Activated T-cell treated with anti-CD3 and anti-CD28 coated beads for 24 hours (primary cell): ENCODE data around the gene TTC38.
A peak's percentile ranks its signal among the peaks of the same experiment; 100 is the strongest.
"Not testable (repeated sequence)": the region's sequence is repeated elsewhere in the genome, so short reads cannot be mapped to it uniquely, and the experiment has no call there.

Source experiments
- DNase-seq: peaks from one replicate; pipeline ENCODE4 v3.0.0-alpha.2; 2020; ENCODE audit warnings: low read depth

Gene TTC38

DNA sequence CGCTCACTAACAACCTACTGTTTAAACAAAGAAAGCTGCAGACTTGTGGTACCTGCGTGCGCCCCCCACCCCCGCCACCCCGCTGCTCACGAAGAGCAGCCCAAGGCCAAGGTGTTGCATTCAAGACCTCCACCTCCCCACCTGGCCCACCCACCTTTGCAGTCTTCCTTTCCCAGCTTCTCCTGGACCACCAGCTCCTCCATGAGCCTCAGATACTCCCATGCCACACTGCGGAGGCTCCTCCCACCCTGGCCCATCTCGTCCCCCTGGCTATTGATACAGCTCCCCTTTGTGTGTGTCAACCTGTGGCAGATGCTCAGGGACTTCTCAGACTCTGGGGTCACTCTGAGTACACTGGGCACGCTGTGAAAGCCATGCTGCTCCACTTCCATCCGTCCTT, 21.6 kb upstream of the TTC38 start:
- no peak for DNase-seq

DNA sequence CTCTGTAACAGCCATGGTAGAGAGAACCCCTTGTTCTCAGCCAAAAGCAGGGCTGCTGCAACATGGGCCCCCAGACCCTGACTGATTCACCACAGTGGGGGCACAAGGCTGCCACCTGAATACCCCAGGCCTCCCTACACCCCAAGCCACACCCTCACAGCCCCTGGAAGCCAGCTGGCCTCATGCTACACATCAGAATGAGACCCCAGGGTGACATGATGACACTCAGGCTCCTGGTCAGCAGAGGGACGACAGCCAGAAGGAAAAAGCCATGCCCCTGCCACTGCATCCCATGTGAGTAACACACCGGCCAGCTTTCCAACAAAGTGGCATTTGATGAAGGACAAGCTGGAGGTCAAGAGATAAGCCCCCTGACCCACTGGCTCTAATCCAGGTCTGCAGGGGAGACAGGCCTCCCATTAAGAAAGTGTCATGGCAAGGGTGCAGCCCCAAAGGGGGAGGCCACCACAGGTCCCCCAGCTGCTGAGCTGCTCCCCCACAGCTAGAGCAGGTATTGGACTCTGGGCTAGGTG, 20.3 kb upstream of the TTC38 start:
- DNase-seq, result no peak

DNA sequence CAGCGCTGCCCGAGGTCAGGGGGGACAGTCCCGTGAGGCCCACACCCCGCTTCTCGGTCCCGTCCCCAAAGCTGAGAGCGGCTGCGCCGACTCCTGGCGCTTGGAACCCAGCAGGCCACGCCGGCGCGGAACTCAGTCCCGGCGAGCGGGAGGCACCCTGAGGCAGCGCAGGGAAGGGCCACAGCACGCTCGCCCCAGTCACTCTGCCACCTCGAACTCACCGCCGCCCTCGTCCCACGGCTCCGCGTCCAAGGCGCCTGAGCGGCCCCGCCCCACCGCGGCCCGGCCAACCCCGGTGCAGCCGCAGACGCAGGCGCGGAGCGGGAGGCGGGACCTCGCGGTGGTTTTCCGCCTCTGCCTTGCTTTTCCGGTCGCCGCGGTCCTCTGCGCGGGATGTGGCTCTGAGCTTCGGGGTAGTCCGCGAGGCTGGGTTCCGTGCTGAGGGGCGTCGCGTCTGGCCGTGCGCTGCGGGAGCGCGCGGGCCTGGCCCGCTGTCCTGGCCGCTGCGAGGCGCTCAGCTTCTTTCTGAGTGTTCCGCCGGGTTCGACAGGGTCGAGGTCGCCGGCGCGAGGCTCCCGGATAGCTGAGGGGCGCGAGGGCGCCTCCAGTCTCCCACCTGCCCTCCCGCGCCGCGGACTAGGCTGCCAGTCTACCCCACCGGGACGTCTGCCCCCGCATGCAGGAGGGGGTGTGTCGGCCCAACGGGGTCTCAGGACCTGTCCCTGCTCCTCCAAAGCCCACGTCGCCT, 17.6 kb upstream of the TTC38 start, which contains the start of gene CDPF1:
TSS of gene CDPF1 (minus strand) at position 259 of the 748 bp plus-strand sequence. CDS start 2,009 bp downstream, outside the sequence.
- peak; percentile 87 for DNase-seq

DNA sequence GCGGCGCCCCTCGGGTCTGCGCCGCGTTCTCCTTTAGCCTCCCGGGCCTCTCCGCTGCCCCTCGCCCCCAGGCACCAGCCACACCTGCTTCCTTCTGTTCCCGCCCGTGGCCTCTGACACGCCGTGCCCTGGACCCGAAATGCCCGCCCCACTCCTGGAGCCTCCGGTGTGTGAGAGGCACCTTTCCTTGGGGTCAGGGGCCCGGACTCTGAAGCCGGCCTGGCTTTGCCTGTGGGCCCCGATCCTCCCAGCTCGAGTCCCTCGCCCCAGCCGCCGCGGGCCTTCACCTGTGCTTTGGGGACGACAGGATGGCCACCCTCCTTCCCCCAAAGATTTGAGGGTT, 17.1 kb upstream of the TTC38 start:
- DNase-seq, result no peak

DNA sequence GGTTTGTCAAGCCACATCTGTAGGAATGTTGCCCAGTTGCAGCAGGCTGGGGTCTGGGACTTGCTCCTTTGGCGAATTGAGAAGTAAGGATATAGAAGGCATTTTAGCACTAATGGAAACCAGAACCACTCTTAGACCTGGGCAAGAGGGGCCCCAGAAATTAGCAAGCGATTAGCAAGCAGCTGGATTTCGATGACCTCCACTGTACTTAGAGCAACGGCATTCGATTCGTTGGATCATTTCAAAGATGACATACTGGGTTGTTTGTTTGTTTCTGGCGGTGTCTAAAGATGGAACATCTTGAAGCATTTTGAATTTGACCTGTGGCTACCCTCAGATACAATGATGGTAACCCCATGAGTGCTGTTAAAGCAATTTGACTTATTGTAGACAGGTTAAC, 16.5 kb upstream of the TTC38 start:
- DNase-seq, result no peak

DNA sequence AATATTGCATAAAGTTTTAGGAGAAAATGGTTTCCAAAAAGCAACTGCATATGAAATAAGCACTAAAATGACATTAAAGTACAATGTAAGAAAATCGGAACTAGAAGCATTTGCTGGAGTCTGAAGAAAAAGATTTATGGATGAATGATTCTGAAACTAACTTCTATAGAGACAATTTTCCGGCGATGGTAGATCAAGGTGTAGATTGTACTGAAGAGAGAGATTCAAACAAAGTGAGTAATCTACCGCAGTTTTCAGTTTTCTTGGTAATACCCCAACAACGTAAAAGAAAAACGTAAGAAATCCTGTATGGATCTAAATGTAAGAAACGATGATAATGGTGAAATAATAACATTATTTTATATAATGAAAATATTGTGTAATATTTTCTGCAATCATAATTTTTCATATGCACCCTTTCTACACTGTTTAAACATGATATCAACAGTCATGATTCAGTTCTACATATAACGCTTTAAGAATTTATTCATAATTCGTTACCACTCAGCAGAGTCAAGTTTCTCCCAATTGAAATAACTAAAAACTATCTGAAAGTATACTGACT, 15.9 kb upstream of the TTC38 start:
- DNase-seq, result no peak

DNA sequence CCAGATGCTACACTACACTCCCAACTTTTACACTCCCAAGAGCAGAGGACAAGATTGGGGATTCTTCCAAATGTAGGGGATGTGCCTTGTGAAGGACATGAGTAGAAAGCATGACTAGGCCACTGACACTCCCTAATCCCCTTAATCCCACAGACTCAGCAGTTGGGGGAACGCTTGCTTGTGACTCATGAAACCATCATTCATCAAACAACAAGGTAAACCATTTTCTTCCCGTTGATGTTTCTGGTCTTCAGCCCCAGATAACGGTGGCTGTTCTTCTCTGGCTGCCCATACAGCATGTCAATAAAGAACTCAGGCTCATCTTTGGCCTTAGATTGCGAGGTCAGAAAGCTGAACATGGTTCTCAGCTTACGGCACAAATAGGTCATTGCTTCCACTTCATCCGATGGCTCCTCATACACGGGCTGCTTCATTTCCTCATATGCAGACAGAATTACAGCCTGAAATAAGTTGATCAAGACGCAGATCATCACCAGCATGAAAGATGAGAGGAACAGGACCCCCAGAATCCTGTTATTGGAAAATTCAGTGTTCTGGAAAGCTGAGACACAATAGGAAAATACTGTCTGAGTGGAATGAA, 11.3 kb upstream of the TTC38 start:
- no peak for DNase-seq

DNA sequence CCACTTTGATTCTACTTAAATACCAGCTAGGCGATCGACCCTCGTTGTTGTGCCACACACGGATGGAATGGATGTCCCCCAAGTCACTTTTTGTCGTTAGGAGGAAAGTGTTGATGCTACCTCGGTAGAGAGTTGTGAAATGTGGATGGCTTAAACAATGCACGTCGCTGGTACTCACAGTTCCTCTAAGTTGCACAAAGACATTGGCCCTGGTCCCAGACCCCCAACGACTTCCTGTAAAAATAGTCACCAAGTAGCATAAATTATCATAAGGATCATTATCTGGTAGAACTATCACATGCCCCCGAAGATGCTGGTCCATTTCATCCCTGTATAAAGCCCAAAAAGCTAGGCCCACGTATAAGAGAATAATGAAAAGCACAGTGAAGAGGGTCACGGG, 8.4 kb upstream of the TTC38 start:
- DNase-seq, result no peak

DNA sequence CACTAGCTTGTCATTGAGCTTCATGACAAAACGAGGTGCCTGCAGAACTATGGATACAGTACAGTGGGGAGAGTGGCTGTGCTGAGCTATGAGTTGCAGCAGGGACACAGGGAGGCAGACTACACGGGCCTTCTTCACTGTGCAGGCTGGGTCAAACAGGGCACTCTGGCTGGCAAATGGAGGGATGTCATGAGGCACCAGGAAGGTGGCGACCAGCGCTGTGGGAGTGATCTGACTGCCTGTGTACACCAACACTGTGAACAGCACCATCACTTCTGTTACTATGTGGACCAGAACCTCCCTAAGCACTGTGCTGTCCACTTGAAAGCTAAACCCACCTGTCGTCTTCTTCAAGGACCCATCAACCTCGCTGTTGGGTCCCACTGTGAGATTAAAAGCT, 7.8 kb upstream of the TTC38 start:
- DNase-seq, result no peak

DNA sequence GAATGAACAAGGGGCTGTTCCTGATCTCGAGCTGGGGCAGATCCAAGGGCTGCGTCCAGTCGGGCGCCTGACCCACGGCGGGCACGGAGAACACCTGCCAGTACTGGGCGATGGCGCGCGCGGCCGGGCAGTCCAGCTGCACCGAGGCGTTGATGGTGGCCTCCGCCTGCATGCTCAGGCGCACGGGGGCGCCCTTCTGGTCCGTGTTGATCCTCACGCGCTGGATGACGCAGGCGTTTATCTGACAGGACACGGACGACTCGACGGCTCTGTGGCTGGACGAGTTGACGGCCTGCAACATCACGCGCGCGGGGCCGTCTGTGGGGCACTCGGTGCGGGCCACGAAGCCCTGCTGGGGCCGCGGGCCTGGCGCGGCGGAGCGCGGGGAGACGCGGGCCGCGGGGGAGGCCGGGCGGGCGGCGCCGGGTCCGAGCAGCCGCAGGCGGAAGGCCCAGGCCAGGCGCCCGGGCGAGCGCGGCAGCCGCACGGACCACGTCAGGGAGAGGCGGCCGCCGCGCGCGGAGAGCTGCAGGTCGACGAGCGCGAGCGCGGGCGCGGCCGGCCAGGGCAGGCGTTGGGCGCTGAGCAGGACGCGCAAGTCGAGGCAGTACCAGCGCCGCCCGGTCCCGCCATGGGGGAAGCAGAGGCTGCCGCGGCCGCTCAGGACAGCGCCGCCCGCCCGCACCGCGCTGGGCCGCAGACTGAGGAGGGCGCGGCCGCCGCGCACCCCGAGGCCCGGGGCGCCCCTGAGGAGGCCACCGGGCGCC, 5.2 kb upstream of the TTC38 start:
- no peak for DNase-seq

DNA sequence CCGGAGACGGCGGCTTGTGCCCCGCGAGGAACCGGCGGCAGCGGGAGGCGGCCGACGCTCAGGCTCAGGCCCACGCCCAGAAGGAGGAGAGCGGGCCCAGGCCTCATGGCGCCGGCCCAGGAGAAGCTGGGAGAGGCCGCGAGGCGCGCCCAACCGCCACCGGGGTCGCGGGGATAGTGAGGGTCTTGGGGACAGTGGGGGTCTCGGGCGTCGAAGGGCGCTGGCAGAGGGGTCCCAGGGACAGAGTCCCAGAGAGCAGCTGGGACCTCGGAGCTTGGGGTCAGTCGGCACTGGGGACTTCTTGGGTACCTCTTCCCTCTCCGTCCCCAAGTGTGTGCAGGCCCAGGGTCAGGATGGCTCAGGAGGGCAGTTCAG, 4.6 kb upstream of the TTC38 start, which contains the start of gene PKDREJ:
TSS of gene PKDREJ (minus strand) at position 128 of the 375 bp plus-strand sequence. CDS start at position 107, 21 bp downstream.
- no peak for DNase-seq

DNA sequence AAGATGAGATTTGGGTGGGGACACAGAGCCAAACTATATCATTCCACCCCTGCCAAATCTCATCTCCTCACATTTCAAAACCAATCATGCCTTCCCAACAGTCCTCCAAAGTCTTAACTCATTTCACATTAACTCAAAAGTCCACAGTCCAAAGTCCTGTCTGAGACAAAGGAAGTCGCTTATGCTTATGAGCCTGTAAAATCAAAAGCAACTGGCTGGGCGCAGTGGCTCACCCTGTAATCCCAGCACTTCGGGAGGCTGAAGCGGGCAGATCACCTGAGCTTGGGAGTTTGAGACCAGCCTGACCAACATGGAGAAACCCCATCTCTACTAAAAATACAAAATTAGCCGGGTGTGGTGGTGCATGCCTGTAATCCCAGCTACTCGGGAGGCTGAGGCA, 3.3 kb upstream of the TTC38 start:
- not testable (repeated sequence) for DNase-seq

DNA sequence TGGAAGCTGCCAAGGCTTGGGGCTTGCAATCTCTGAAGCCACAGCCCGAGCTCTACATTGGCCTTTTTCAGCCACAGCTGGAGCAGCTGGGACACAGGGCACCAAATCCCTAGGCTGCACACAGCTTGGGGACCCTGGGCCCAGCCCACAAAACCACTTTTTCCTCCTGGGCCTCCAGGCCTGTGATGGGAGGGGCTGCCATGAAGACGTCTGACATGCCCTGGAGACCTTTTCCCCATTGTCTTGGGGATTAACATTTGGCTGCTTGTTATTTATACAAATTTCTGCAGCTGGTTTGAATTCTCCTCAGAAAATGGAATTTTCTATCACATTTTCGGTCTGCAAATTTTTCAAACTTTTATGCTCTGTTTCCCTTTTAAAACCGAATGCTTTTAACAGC, 2.2 kb upstream of the TTC38 start:
- DNase-seq, result not testable (repeated sequence)

DNA sequence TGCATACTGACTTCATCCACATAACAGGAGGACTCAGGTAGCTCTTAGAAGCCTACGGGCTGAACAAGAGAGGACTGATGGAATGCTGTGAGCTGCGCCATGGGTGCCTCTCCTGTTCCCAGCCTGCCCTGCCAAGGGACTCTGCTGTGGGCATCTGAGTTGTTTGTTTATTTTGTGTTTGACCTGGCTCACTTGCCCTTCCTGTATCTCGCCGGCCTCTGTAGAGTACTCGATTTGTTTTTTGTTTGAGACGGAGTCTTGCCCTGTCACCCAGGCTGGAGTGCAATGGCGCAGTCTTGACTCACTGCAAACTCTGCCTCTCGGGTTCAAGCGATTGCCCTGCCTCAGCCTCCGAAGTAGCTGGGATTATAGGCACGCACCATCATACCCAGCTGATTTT, 1.8 kb downstream of the TTC38 start:
- no peak for DNase-seq

DNA sequence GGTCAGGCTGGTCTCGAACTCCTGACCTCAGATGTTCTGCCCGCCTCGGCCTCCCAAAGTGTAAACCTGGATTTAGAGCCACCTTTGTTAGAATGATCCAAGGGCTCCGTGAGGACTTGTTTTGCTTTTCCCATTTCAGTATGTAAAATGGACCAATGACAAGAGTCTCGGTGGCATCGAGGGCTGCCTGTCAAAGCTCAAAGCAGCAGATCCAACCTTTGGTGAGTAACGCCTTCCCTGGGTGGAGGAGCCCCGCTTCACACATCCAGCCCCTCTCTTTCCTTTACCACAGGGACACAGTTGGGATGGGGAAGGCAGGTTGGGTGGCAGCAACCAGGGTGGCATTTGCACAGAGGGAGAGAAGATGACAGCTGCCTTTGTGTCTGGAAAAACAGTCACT, 4.4 kb downstream of the TTC38 start:
- DNase-seq, result no peak

DNA sequence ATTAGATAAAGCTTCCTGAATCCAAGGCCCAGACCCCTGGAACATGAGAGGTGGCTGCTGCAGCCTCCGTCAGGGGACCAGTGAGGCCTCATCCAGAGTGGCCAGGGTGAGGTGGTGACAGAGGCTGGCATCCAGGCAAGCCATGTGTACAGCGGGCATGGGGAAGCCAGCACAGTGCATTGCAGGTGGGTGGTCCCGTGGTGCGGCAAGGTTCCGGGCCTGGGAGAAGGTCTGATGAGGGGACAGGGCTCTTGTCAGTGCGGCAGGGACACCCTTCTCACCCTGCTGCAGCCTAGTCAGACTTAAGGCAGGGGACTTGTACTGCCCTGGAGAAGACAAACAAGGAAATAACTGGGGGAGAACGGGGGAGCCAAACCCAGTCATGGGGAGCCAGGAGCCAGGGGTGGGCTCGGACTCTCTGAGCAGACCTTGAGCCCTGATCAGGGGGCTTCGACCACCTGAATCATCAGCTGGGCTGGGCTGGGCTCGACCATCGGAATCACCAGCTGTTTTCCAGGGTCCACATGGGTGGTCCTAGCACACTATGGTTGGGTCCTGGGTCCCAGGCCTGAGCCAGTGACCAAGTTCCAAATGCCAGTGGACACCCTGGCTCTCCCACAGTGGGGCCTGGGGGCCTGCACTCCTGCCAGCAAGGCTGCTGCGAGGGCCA, 5.1 kb downstream of the TTC38 start:
- DNase-seq, result no peak

DNA sequence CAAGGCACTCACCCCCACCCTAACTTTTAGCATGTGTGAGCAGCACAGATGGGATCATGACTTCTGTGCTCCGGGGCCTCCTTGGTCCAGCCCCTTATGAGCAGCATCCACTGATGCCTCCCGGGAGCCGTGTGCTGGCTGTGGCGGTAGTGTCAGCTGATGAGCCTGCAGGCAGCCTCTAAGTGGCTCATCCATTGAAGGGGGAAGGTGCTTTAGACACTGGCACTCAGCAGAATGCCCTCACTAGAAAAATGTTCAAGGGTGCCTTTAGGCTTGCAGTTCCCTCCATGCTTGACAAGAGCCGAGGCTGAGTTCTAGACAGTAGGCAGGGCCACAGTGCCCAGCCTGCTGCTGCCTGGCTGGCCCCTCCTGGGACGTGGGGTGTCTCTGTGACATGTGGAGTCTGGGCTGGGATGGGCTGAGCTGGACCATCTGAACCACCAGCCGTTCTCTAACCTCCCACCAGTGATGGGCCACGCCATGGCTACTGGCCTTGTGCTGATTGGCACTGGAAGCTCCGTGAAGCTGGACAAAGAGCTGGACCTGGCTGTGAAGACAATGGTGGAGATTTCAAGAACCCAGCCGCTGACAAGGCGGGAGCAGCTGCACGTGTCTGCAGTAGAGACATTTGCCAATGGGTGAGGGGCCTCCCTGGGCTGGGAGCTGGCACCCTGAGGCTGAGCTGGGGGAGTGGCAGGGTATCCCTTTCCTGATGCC, 5.8 kb downstream of the TTC38 start:
- DNase-seq, result no peak

DNA sequence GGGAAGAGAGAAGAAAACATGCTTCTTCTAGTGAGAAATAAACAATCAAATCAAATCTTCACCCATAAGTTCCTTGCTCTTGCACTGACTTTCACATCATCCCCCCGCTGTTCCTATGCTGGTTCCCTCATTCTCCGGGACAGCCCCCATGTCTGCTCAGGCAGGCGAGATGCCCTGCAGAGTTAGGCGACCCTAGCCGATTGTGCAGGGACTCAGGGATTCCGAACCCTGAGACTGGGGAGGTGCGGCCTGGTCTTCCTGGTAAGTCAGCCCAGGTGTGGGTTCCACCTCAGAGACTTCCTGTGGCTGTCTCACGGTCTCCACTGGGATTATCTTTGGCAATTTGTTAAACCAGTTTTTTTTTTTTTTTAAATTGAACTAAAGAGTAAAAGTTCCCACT, 6.6 kb downstream of the TTC38 start:
- no peak for DNase-seq

DNA sequence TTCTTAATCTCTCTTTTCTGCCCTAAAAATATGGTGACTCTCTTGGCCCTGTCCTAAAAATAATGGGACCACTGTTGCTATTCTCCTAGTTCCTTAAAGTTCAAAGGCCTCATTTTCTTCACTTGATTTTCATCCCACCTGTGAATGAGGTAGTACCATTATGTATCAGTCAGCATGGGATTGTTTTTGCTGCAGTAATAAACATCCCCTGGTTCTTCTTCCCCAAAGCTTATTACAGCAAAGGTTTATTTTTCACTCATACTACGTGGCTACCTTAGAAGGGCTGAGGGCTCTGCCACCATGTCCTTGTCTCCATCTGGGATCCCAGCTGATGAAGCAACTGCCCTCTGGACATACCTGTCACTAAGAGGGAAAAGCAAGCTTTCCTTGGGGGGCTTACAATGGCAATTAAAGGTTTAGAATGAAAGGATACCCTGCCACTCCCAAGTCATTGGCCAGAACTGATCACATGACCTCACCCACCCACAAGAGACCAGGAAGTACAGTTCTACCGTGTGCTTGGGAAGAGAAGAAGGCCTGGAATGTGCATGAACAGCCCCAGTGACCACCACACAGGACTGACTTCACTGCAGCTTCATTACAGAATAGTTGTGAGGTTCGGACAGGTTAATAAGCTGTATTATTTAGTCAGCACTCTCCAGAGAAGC, 7.8 kb downstream of the TTC38 start:
- no peak for DNase-seq

DNA sequence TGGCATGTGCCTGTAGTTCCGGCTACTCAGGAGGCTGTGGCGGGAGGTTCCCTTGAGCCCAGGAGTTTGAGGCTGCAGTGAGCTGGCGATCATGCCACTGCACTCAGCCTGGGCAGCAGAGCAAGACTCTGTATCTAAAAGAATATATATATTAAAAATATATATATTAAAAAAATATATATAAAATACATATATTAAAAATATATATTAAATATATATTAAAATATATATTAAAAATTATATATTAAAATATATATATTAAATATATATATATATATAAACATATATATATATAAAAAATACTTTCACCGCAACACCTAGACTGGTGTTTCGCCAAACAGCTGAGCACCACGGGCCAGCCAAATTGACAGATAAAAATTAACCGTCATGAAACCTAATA, 8.8 kb downstream of the TTC38 start:
- no peak for DNase-seq
